Stimulated activated CD4-positive, alpha-beta T cell treated with anti-CD3 and anti-CD28 coated beads, Interleukin-15, amount 100 ng/mL, for 48 hours (primary cell): ENCODE results near the gene PRKCA.

Experiments used
- DNase-seq, 2 donors: peaks; one replicate each; pipeline ENCODE4 v3.0.0-alpha.2; 2020; ENCODE audit warnings: low read depth in 2 of 2

The PRKCA gene

GRCh38 chr17:66775271-66775670 lies 472.9 kb downstream of the PRKCA start:
- no peak for DNase-seq

DNA sequence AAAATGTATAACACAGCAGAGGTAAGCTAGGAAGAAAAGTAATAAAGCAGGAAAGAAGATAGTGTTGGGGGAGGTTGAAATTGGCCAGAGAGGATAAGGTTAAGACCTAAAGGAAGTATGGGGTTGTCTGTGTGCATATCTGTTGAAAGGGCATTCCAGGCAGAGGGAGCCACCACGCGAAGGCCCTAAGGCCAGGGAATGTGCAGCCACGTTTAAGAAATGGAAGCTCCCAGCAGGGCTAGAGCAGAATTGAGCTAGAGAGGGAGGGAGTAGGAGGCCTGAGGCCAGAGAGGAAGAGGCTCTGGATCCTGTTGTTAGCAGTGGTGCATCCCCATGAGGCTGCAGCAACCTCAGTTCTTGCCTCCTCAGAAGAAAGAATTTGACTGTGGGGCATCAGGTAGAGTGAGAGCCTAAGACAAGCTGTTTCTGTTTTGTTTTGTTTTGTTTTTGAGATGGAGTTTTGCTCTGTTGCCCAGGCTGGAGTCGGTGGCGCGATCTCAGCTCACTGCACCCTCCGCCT lies 473.5 kb downstream of the PRKCA start:
- no peak for DNase-seq

DNA sequence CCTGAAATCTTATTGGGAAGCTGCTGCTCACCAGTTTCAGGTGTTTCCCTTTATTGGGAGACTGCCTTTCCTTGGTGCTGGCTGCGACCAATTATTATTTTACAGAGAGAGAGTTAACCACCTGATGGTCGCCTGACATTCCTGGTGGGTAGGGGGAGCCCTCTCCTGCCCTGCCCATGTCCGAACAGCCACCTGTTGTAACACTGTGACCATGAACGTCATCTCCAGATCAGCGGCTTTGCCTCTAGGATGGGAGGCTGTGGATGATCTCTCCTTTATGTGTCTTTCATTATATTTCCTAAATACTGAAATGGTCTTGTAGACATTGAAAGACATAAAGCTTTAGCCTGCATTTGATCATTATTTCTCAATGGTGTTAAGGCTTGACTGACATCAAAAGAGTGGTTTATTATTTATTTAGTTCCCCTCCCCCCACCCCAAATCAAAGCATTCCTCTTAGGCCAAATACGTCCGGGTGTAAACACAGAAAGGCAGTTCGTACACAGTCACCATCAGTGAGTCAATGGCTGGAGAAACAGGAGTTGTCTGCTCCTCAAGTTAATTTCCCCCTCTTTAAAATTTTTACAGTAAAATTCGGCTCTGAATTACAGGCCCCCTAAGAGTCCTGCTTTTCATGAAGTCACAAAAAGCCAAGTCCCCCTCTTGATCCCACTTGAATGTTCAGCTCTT lies 474.7 kb downstream of the PRKCA start:
- no peak for DNase-seq

DNA sequence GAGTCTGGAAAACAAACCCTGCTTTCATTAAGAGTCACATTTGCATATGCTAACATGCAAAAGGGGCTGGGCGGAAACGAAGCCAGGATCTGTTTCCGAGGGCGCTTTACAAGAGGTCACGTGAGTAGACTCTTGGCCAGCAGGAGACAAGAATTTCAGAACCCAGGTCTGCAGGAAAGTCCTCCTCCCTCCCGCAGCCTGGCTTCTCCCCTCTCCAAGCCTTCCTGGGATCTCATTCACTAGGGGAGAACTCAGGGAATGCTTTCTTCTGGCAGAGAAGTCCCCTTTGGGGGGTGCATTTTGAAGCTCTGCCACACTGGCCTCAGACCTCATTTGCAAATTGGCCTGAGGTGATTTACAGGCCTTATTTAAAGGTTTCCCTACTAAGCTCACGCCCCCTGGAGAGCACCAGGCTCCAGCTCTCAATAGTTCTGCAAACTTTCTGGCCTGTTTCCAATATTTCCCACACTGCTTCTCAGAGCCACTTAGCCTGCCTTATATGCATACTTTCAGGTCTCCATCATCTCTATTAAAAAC lies 475.3 kb downstream of the PRKCA start:
- no peak for DNase-seq

DNA sequence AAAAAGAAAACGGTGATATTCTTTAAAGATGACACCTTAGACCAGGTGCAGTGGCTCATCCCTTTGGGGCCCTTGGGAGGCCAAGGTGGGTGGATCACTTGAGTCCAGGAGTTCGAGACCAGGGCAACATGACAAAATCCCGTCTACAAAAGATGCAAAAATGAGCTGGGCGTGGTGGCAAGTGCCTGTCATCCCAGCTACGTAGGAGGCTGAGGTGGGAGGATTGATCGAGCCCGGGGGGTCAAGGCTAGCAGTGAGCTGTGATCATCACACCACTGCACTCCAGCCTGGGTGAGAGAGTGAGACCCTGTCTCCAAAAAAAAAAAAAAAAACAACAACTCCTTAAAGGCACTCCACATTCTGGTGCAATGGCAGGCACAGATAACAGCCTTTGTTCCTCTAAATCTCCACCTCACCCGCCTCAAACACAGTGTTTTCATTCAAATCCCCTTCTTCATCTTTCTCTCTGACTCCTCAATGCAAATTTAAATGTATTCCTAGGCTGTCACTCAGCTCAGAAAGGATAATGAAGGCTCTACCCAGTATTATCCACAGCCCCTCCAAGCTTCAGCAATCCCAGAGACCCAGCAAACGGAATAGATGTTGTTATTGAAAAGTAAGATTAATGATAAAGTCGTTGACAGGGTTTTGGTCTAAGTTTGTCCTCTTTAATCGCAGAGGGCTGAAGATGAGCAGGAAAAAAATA lies 476.3 kb downstream of the PRKCA start:
- DNase-seq: no peak

DNA sequence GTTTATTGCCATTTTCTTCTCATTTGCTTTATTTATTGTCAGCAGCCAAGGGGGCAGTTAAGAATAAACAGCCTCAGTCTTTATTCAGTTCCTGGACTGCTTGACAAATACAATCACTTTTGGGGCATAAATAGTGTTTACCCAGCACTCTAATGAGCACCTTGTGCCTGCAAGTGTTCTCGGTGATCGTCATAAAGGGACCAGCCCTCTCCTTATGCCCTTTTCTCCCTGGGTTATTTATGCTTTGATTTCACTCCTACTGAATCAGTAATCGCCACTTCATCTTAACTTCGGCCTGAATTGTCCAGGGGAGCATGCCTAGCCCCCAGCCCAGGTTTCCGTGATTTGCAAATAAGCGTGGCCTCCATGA lies 476.8 kb downstream of the PRKCA start:
- DNase-seq: no peak

DNA sequence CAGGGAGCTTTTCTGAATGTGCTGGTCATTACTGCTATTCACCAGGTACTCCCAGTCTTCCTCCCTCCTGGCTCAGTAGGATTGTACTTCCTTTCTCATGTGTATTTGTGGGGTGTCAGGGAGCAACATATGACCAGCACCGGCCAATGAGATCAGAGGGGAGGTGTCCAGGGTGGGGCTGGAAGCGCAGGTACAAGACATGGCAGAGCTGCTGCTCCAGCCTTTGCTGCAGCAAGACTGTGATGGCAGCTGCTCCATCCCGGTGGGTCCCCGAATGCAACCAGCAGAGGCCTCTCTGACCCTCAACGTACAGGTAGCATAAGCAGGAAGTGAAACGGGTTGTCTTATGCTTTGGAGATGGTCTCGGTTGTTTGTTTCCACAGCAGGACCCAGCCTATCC lies 478.7 kb downstream of the PRKCA start:
- no peak for DNase-seq

- no peak for DNase-seq
These were observed 480.4 kb downstream of the PRKCA start for GRCh38 chr17:66782851-66783250.

DNA sequence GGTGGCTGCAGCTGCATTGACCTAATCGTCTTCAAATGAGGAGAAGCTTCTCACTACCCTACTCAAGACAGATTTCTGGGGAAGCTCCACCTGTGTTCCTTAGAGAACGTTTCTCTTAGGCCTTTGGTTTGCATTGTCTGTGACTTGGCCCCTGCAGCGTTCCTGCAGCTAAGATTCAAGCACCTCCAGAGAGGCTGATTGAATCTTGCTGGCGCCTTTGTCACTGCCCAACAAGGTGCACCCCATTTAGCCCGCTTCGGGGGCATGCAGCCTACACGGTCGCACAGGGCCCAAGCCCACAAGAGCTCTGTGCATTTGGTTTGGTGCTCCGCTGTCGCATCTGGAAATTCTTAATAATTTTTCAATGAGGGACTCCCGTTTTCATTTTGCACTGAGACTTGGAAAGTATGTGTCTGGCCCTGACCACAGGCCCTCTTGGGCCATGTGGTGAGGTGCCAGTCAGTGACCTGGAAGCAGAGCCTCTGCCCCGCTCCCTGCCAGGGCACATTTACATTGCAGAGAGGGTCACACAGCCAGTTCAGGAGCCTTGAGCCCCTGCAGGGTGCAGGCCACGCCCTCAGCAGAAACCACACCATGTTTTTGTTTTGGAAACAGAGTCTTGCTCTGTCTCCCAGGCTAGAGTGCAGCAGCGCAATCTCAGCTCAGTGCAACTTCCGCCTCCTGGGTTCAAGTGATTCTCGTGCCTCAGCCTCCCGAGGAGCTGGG lies 481.4 kb downstream of the PRKCA start:
- no peak for DNase-seq

GRCh38 chr17:66784621-66785364 lies 482.4 kb downstream of the PRKCA start:
- no peak for DNase-seq

- no peak for DNase-seq
These were observed 483.7 kb downstream of the PRKCA start for GRCh38 chr17:66786107-66786506.

GRCh38 chr17:66787914-66788313 lies 485.5 kb downstream of the PRKCA start:
- DNase-seq: no peak

DNA sequence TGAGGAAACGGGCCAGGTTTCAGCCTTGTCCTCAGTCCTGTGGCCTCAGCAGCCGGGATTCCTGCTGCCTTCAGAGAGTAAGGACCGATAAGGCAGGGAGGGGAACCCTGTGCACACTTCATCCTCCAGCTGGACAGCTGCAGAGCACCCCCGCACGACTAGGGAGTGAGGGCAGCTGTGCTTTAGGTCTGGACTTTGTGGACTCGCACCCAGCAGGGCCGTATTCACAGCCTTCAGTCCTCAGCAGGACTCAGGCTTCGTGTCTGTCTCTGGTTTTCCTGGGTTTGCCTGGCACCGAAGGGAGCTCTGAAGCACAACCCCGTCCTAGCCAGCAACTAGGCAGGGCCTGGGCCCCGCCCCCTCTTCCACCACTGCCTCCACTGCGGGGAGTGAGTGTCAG lies 486.7 kb downstream of the PRKCA start:
- no peak for DNase-seq

GRCh38 chr17:66789961-66790437 lies 487.6 kb downstream of the PRKCA start:
- no peak for DNase-seq

DNA sequence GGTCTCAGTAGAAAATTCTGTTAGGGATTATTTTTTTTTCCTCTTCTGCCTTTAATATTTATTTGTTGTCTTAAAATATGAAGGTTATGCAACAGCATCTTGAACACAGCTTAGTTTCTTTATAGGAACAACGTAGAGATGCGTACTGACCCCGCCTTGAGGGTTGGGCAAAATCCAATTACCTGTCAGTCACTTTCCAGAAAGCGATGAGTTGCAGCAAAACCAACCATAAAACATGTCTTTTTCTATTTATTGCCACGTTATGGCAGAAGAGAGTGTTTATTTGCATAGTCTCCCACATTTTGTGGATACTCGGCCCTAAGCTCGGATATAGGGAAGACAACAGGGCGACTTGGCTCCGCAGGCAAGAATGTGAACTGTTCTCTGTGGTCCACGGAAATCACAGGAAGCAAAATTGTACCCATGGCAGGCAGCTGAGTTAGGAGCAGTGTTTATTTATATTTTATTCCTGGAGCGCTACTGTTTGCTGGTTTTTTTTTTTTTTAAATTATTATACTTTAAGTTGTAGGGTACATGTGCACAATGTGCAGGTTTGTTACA lies 488.2 kb downstream of the PRKCA start:
- DNase-seq: no peak

DNA sequence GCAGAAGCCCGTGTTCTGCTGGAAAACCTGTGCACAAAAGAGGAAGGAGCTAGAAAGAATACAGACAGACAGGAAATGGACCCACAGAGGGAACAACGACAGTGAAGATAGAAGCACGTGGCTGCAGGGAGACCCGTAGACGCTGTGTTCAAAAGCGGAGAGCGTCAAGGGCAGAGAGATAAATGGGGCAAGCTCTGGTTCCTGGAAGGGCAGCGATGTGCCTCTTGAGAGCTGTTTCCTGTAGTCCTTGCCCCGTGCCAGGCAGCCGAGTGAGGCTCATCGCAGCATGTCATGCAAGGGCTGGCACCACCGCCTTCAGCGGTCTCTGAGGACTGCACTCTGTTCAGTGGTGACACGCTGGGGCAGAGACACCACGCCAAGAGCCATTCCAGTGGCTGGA lies 488.9 kb downstream of the PRKCA start:
- DNase-seq: no peak

- DNase-seq: no peak
These were observed 491.4 kb downstream of the PRKCA start for GRCh38 chr17:66793814-66794213.

DNA sequence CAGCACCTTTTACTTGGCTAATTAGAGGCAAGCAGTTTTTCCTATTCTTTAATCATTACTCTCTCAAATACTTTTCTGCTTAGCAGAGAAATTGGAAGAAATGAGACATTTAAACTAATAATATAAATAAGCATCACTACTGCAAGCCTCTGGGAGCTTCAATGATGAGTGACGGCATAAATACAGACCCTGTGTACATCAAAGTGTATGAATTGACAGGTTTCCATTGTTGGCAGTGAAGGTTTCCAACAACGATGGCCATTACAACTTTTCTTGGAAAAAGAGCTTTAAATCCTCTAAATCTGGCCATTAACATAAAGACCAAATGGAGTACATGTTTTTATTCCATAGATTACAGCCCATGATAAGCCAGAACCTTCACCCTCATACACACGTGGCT lies 493.1 kb downstream of the PRKCA start:
- no peak for DNase-seq

GRCh38 chr17:66799849-66800537 lies 497.6 kb downstream of the PRKCA start:
- no peak for DNase-seq

DNA sequence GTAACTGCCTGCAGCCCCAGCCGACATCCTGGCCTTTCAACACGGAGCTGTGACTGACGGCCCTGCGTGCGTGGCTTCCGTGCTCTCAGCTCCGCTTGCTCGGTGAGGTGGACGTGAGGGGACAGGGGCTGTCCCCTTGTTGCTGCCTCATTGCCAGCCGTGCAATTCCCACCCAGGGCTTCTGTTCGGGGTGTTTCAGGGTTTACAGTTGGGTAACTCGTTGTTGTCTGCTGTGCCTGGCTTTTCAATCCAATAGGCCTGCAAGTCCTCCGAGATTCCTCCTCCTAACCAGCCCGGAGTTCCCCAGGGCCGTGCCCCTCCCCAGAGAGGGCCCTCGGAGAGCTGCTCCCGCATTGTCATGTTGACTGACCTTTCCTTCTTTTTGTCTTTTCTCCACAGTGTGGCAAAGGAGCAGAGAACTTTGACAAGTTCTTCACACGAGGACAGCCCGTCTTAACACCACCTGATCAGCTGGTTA lies 501.1 kb downstream of the PRKCA start:
- DNase-seq: no peak

GRCh38 chr17:66805567-66805966 lies 503.2 kb downstream of the PRKCA start:
- DNase-seq: no peak
